Right lobe of liver (tissue), 6 donors: ENCODE data around the gene IWS1. TPM values are rescaled to one million over a fixed set of nuclear protein-coding genes. Genes with fewer than 3 reads are reported as not detected.
A peak's percentile ranks its signal among the peaks of the same experiment; 100 is the strongest.

Experiments
- ATAC-seq, 4 donors: fragments of 200-7000 bp; cut with Tn5 transposase; one replicate each; pipeline ENCODE4 v1.9.1; 2020; ENCODE audit warnings: mild to moderate bottlenecking in 4 of 4, moderate library complexity in 4 of 4
- DNase-seq, 3 donors: peaks; one replicate each; pipeline ENCODE4 v3.0.0-alpha.2; 2020
- H3K27ac ChIP-seq, 3 donors: fragments of 200-600 bp; one replicate each; pipeline ENCODE4 v1.8.0; 2022
- H3K27me3 ChIP-seq, 2 donors: fragments of 200-600 bp; one replicate each; pipeline ENCODE4 v1.8.0; 2022
- H3K36me3 ChIP-seq, 4 donors: fragments of 200-600 bp; sonication (generic) in 1 of 4; one replicate each; pipeline versions ENCODE4 v1.5.1 to v1.8.0; 2017 to 2022; ENCODE audit warnings: control low read depth in 1 of 4
- H3K4me1 ChIP-seq, 4 donors: fragments of 200-600 bp; sonication (generic) in 1 of 4; one replicate each; pipeline versions ENCODE4 v1.5.1 to v1.8.0; 2017 to 2022; ENCODE audit warnings: control low read depth in 1 of 4
- H3K4me3 ChIP-seq, 3 donors: fragments of 200-600 bp; one replicate each; pipeline ENCODE4 v1.8.0; 2022
- H3K9me3 ChIP-seq, 4 donors: fragments of 200-600 bp; sonication (generic) in 1 of 4; one replicate each; pipeline versions ENCODE4 v1.5.1 to v1.8.0; 2017 to 2022; ENCODE audit warnings: control low read depth in 1 of 4
- CTCF ChIP-seq, 4 donors: fragments of 200-600 bp in 3 of 4; fragments of 450-650 bp in 1 of 4; IDR thresholded peaks; one replicate each; pipeline versions ENCODE4 v1.5.1 to v1.8.0; 2016 to 2022; ENCODE audit warnings: antibody characterized with exemption in 4 of 4, mild to moderate bottlenecking in 2 of 4
- POLR2A ChIP-seq: fragments of 450-650 bp; IDR thresholded peaks from one replicate; pipeline ENCODE4 v1.6.1; 2017; ENCODE audit warnings: antibody characterized with exemption, mild to moderate bottlenecking
- WGBS: methylation state at CpG from one replicate; pipeline ENCODE4 v1.1.6; 2018; ENCODE audit warnings: low coverage, low lambda C conversion rate; ENCODE audit not compliant: insufficient coverage; ENCODE audit errors: missing lambda C conversion rate; 5-methylcytosine and 5-hydroxymethylcytosine counted together
- intact Hi-C, 2 donors: fragments of 100-400 bp; cut with DNase I; formaldehyde crosslinking; loops; one replicate each; pipeline versions ENCODE4 v1.11.2 to v1.14.1; 2022
- total RNA-seq, 6 experiments: library from RNA; depleted of rRNA in 2 of 6; stranded (reverse); fragments of >200 nt in 2 of 6; fragmentation: NEBNext Ultra II Directional in 3 of 6; extraction: Animal tissue kit (Norgen Biotek cat#: 25700) in 3 of 6; gene quantifications; one replicate each; pipeline versions ENCODE4 v1.1.0 to v1.2.4, GENCODE V29; 2016 to 2023
- donor health status: DM: no; HTN: yes; CAD: no.
- donor health status: DM: no; HTN: no; CAD: no.
- donor health status: DM: no; HTN: no; CAD: no.
- donor health status: DM: no; HTN: yes; CAD: no.
- donor health status: DM: no; HTN: yes; CAD: no.

The IWS1 gene
- total RNA-seq, 6 experiments from 2014 or later: 15.7 to 27.9 (median 20.1) TPM

- TF ChIP-seq CTCF (IDR thresholded peaks at IDR 0.05): no peak
- TF ChIP-seq POLR2A: no peak
- intact Hi-C loops: no loop called here
- DNase-seq (no peak), ATAC-seq (peak; percentile 7 to 29 (median 22))
- WGBS: 25% methylated on average over 8 of the region's 8 CpGs
- Histone ChIP-seq H3K9me3 (no peaks in the 10 kb centered on the region), H3K27me3 (no peaks in the 10 kb centered on the region), H3K4me1 (peaks cover 0 to 28% (median 6%) of the 10 kb centered on the region in 4 donors), H3K4me3 (peak overlapping the region in 2 of 3 donors; percentile 3 to 8), H3K36me3 (peaks cover 0 to 12% (median 5%) of the 10 kb centered on the region in 4 donors), H3K27ac (peak overlapping the region; percentile 13 to 95 (median 63))
These were observed 2.9 kb downstream of the IWS1 start for GRCh38 chr2:127523269-127523939.

GRCh38 chr2:127520424-127520823 is 5.9 kb downstream of the IWS1 start:
- DNase-seq (no peak), ATAC-seq (no peak)
- peaks cover 0 to 15% (median 5%) of the 10 kb centered on the region in 4 donors for H3K36me3 ChIP-seq
- intact Hi-C loops: no loop called here
- H3K27ac ChIP-seq: no peak overlapping the region
- no peak overlapping the region for H3K4me3 ChIP-seq
- peaks cover 0 to 21% (median 5%) of the 10 kb centered on the region in 4 donors for H3K4me1 ChIP-seq
- WGBS: 93% methylated on average over 4 of the region's 4 CpGs
- H3K9me3 ChIP-seq: no peaks in the 10 kb centered on the region
- TF ChIP-seq CTCF (IDR thresholded peaks at IDR 0.05) (no peak), POLR2A (no peak)
- no peaks in the 10 kb centered on the region for H3K27me3 ChIP-seq

- intact Hi-C loops: no loop called here
- TF ChIP-seq POLR2A: no peak
These were observed 8.8 kb downstream of the IWS1 start for GRCh38 chr2:127517465-127517864.

GRCh38 chr2:127516041-127516762 is 10.1 kb downstream of the IWS1 start:
- 94% methylated on average over 4 of the region's 14 CpGs for WGBS
- Histone ChIP-seq H3K36me3 (peaks cover 0 to 19% (median 5%) of the 10 kb centered on the region in 4 donors), H3K27me3 (no peaks in the 10 kb centered on the region), H3K27ac (no peak overlapping the region), H3K4me3 (no peak overlapping the region), H3K9me3 (no peaks in the 10 kb centered on the region), H3K4me1 (no peaks in the 10 kb centered on the region)
- no peak for TF ChIP-seq POLR2A
- no peak for TF ChIP-seq CTCF (IDR thresholded peaks at IDR 0.05)
- DNase-seq (no peak), ATAC-seq (peak in 1 of 4 donors; percentile 31)
- intact Hi-C loops: no loop called here

More at GRCh38 chr2:127517465-127517864, 8.8 kb downstream of the IWS1 start:
- ATAC-seq (no peak), DNase-seq (no peak)
- WGBS: 88% methylated on average over 1 of the region's 2 CpGs
- Histone ChIP-seq H3K27me3 (no peaks in the 10 kb centered on the region), H3K4me3 (no peak overlapping the region), H3K4me1 (peaks cover 0 to 7% (median 0%) of the 10 kb centered on the region in 4 donors), H3K27ac (no peak overlapping the region), H3K36me3 (peaks cover 0 to 23% (median 5%) of the 10 kb centered on the region in 4 donors), H3K9me3 (no peaks in the 10 kb centered on the region)

- intact Hi-C loops: no loop called here
- ATAC-seq (no peak), DNase-seq (no peak)
- Histone ChIP-seq H3K27ac (no peak overlapping the region), H3K36me3 (peaks cover 0 to 19% (median 5%) of the 10 kb centered on the region in 4 donors), H3K27me3 (no peaks in the 10 kb centered on the region), H3K9me3 (no peaks in the 10 kb centered on the region), H3K4me1 (no peaks in the 10 kb centered on the region), H3K4me3 (no peak overlapping the region)
- WGBS: 62% methylated on average over 4 of the region's 6 CpGs
- TF ChIP-seq CTCF (IDR thresholded peaks at IDR 0.05) (no peak), POLR2A (no peak)
These were observed 10.8 kb downstream of the IWS1 start for GRCh38 chr2:127515383-127515915.
